HepG2 (cell line): ENCODE data around the gene NBEAL1. TPM values are rescaled to one million over a fixed set of nuclear protein-coding genes. Genes with fewer than 3 reads are reported as not detected.

Experiments used
- ATAC-seq: fragments of 200-7000 bp; cut with Tn5 transposase; 3 replicates; pipeline ENCODE4 v1.9.1; 2020; ENCODE audit warnings: mild to moderate bottlenecking, moderate library complexity
- BruUV-seq: library from RNA; stranded (reverse); fragments of 400-500 nt; replicated peaks from 2 replicates; lab custom pipeline; 2021; lab: Mats Ljungman, UMichigan
- CTCF ChIA-PET: fragments of 300-600 bp; formaldehyde crosslinking; extraction: SDS; loops from one replicate; lab custom pipeline; 2021; ENCODE audit warnings: low total read pairs, inconsistent platforms, low intra/inter-chr PET ratio; lab: Yijun Ruan, JAX
- POLR2A ChIA-PET: fragments of 350-600 bp; sonication (Branson Sonifier 250); formaldehyde crosslinking; loops from one replicate; lab custom pipeline; 2020; ENCODE audit warnings: antibody characterized with exemption, inconsistent platforms; lab: Yijun Ruan, JAX
- DNase-seq: peaks from one replicate; pipeline ENCODE4 v3.0.0-alpha.2; 2015; ENCODE audit warnings: low spot score
- FAIRE-seq: peaks from 3 replicates; lab custom pipeline; 2011; peaks lifted over from hg19 to GRCh38; lab: Jason Lieb, UNC
- H2AFZ ChIP-seq: one replicate; pipeline ENCODE4 v1.6.1; 2011; ENCODE audit warnings: low read length, inconsistent platforms
- H3K27ac ChIP-seq: fragments of 300-600 bp; 3 replicates; pipeline ENCODE4 v1.8.0; 2011; ENCODE audit warnings: mixed run types, mild to moderate bottlenecking, mixed read lengths, low read length, inconsistent platforms; ENCODE audit not compliant: insufficient read depth; ENCODE audit errors: extremely low read length
- H3K27me3 ChIP-seq, 2 experiments: fragments of 200-600 bp in 1 of 2; 2 replicates in 1 of 2; 3 replicates in 1 of 2; pipeline versions ENCODE4 v1.6.0 to v1.8.0; 2011; ENCODE audit warnings: low read length in 2 of 2, mild to moderate bottlenecking in 2 of 2, moderate library complexity in 2 of 2, inconsistent platforms in 1 of 2; ENCODE audit not compliant: insufficient read depth in 2 of 2, control insufficient read depth in 1 of 2
- H3K36me3 ChIP-seq, 2 experiments: fragments of 200-600 bp in 1 of 2; replicated peaks in 1 of 2; 2 replicates in 1 of 2; 3 replicates in 1 of 2; pipeline versions ENCODE4 v1.5.1 to v1.8.0; 2011; ENCODE audit warnings: low read length in 2 of 2, inconsistent platforms in 1 of 2; ENCODE audit not compliant: insufficient read depth in 2 of 2, control insufficient read depth in 1 of 2
- H3K4me1 ChIP-seq: 2 replicates; pipeline ENCODE4 v1.5.1; 2012; ENCODE audit warnings: low read length, inconsistent platforms; ENCODE audit not compliant: insufficient read depth
- H3K4me2 ChIP-seq: 2 replicates; pipeline ENCODE4 v1.6.0; 2011; ENCODE audit warnings: low read depth, low read length, inconsistent platforms
- H3K4me3 ChIP-seq, 3 experiments: fragments of 200-600 bp in 1 of 3; sonication (generic), shearing (Covaris generic) in 1 of 3; replicated peaks in 1 of 3; 2 replicates each; pipeline ENCODE4 v1.5.1; 2011 to 2016; ENCODE audit warnings: low read length in 3 of 3, inconsistent platforms in 2 of 3, low read depth in 2 of 3, mild to moderate bottlenecking in 2 of 3, control low read depth in 1 of 3, mixed read lengths in 1 of 3; ENCODE audit not compliant: insufficient read depth in 1 of 3
- H3K79me2 ChIP-seq: one replicate; pipeline ENCODE4 v1.6.1; 2011; ENCODE audit warnings: low read length, inconsistent platforms; ENCODE audit not compliant: insufficient read depth
- H3K9ac ChIP-seq: 2 replicates; pipeline ENCODE4 v1.6.0; 2011; ENCODE audit warnings: mild to moderate bottlenecking, low read depth, low read length, inconsistent platforms; ENCODE audit not compliant: insufficient read depth
- H3K9me3 ChIP-seq: 2 replicates; pipeline ENCODE4 v1.5.1; 2012; ENCODE audit warnings: mild to moderate bottlenecking, low read length
- H4K20me1 ChIP-seq: 2 replicates; pipeline ENCODE4 v1.6.0; 2011; ENCODE audit warnings: inconsistent platforms, mild to moderate bottlenecking, low read length, moderate library complexity; ENCODE audit not compliant: insufficient read depth
- FOXA3 ChIP-seq: IDR thresholded peaks from 2 replicates; pipeline ENCODE4 v1.6.1; 2016; ENCODE audit warnings: missing genetic modification reagents, missing compliant biosample characterization
- KDM1A ChIP-seq: IDR thresholded peaks from 2 replicates; pipeline ENCODE4 v1.6.1; 2016; ENCODE audit warnings: missing compliant biosample characterization
- MTF1 ChIP-seq: sonication (generic); formaldehyde crosslinking; IDR thresholded peaks from 2 replicates; pipeline ENCODE4 v1.5.0; 2020; ENCODE audit warnings: missing genetic modification reagents
- MXI1 ChIP-seq: IDR thresholded peaks from 3 replicates; pipeline ENCODE4 v1.6.1; 2012; ENCODE audit warnings: low read depth, low read length, inconsistent platforms, borderline replicate concordance
- NR2C2 ChIP-seq: sonication (generic); formaldehyde crosslinking; IDR thresholded peaks from 2 replicates; pipeline ENCODE4 v1.4.0; 2020; ENCODE audit warnings: missing genetic modification reagents, mild to moderate bottlenecking, moderate library complexity, borderline replicate concordance
- NR3C1 ChIP-seq: sonication (generic); formaldehyde crosslinking; IDR thresholded peaks from 2 replicates; pipeline ENCODE4 v1.4.0; 2020; ENCODE audit warnings: missing genetic modification reagents
- PCBP2 ChIP-seq: fragments of 200-400 bp; formaldehyde crosslinking; optimal IDR thresholded peaks from 2 replicates; pipeline ENCODE3; 2018; ENCODE audit warnings: low read length, low read depth; ENCODE audit not compliant: poor library complexity, severe bottlenecking
- PHB2 ChIP-seq: fragments of 450-650 bp; IDR thresholded peaks from 2 replicates; pipeline ENCODE4 v1.6.1; 2018; ENCODE audit not compliant: partially characterized antibody
- TAF1 ChIP-seq: sonication (generic); formaldehyde crosslinking; IDR thresholded peaks from 2 replicates; pipeline ENCODE4 v1.4.0; 2020; ENCODE audit warnings: missing genetic modification reagents
- TRIM24 ChIP-seq: sonication (generic); formaldehyde crosslinking; IDR thresholded peaks from 2 replicates; pipeline ENCODE4 v1.8.0; 2022; ENCODE audit warnings: mild to moderate bottlenecking, missing genetic modification reagents
- ZNF121 ChIP-seq: sonication (generic); formaldehyde crosslinking; IDR thresholded peaks from 2 replicates; pipeline ENCODE4 v1.5.0; 2020; ENCODE audit warnings: mild to moderate bottlenecking, missing genetic modification reagents
- ZNF180 ChIP-seq: sonication (generic); formaldehyde crosslinking; IDR thresholded peaks from 2 replicates; pipeline ENCODE4 v1.4.0; 2020; ENCODE audit warnings: low read depth, missing genetic modification reagents, borderline replicate concordance
- ZNF207 ChIP-seq: fragments of 450-650 bp; IDR thresholded peaks from 2 replicates; pipeline ENCODE4 v1.6.1; 2016; ENCODE audit warnings: antibody characterized with exemption, borderline replicate concordance
- ZNF251 ChIP-seq: sonication (generic); formaldehyde crosslinking; IDR thresholded peaks from 2 replicates; pipeline ENCODE4 v1.9.0; 2021; ENCODE audit warnings: mild to moderate bottlenecking, missing genetic modification reagents
- ZNF674 ChIP-seq: sonication (generic); formaldehyde crosslinking; IDR thresholded peaks from 2 replicates; pipeline ENCODE4 v1.5.0; 2020; ENCODE audit warnings: low read depth, mild to moderate bottlenecking, missing genetic modification reagents
- ZNF749 ChIP-seq: sonication (generic); formaldehyde crosslinking; IDR thresholded peaks from 2 replicates; pipeline ENCODE4 v1.8.0; 2022; ENCODE audit warnings: mild to moderate bottlenecking, missing genetic modification reagents, moderate library complexity, borderline replicate concordance
- WGBS: methylation state at CpG from one replicate; pipeline ENCODE4 v1.1.6; 2017; ENCODE audit warnings: low lambda C conversion rate; 5-methylcytosine and 5-hydroxymethylcytosine counted together
- in situ Hi-C: cut with HindIII; loops from 2 replicates; pipeline ENCODE4 v1.10.0; 2017; ENCODE audit warnings: low pct_unique_long_range_greater_than_20kb; ENCODE audit not compliant: extremely low pct_ligation_motif_present
- intact Hi-C: fragments of 100-400 bp; cut with micrococcal nuclease; formaldehyde crosslinking; loops from one replicate; pipeline ENCODE4 v1.10.0; 2022; ENCODE audit not compliant: unreplicated experiment
- polyA plus RNA-seq, 8 experiments: library from polyadenylated mRNA; depleted of rRNA in 3 of 8; stranded (reverse) in 7 of 8; unstranded in 1 of 8; fragments of >200 nt; fragmentation: Illumina TruSeq in 4 of 8; extraction: Trizol in 4 of 8; gene quantifications; 2 replicates each; pipeline versions ENCODE4 v1.2.1 to v1.2.3, GENCODE V29; 2011 to 2016; ENCODE audit warnings: low read depth in 4 of 8, missing spikeins in 1 of 8, mixed read lengths in 1 of 8; ENCODE audit not compliant: insufficient read depth in 1 of 8
- total RNA-seq, 5 experiments: library from RNA; depleted of rRNA; stranded (reverse); fragments of >200 nt; fragmentation: Illumina TruSeq; extraction: Trizol; gene quantifications; 2 replicates each; pipeline ENCODE4 v1.2.3, GENCODE V29; 2016; ENCODE audit warnings: low read depth in 1 of 5
- TF ChIP-seq, protein P1 (sequence below): sonication (generic); formaldehyde crosslinking; IDR thresholded peaks from 2 replicates; pipeline ENCODE4 v1.4.0; 2020; ENCODE audit warnings: missing genetic modification reagents

The NBEAL1 gene
- total and polyA plus RNA-seq, 2 of the 13 experiments (the other 11 are each of a cell fraction or from before 2014, with no cell fraction given), result 6.4 to 15.7 TPM

- Histone ChIP-seq H3K27ac (no peak overlapping the region), H3K27me3 (no peaks in the 10 kb centered on the region), H3K9me3 (no peaks in the 10 kb centered on the region), H4K20me1 (no peaks in the 10 kb centered on the region), H3K4me1 (peaks cover 20% of the 10 kb centered on the region), H3K4me2 (no peak overlapping the region), H2AFZ (no peak overlapping the region), H3K4me3 (no peak overlapping the region), H3K79me2 (no peaks in the 10 kb centered on the region), H3K36me3 (peaks cover 1 to 20% of the 10 kb centered on the region in 2 experiments; a peak in 4 of 5 replicates), H3K9ac (no peak overlapping the region)
- 97% methylated on average over 1 of the region's 1 CpG for WGBS
- TF ChIP-seq ZNF121 (0 out of 2 replicates have a peak, but pooled peaks have one; percentile 18), TRIM24 (CRISPR knock-in tag) (no peak)
- DNase-seq, result no peak
- POLR2A ChIA-PET, result no interaction called here
- no peak for ATAC-seq
- in situ Hi-C loops, result no loop called here
- CTCF ChIA-PET, result no interaction called here
- no TSS peak for BruUV-seq
- intact Hi-C loops, result no loop called here
- no peak for FAIRE-seq
Measured at GRCh38 chr2:203045867-203046266, 31.2 kb downstream of the NBEAL1 start.

GRCh38 chr2:203052539-203052938 lies 37.9 kb downstream of the NBEAL1 start:
- DNase-seq (no peak), FAIRE-seq (no peak), ATAC-seq (no peak)
- ChIA-PET POLR2A (no interaction called here), CTCF (no interaction called here)
- Histone ChIP-seq H3K9ac (no peak overlapping the region), H3K4me2 (no peak overlapping the region), H3K9me3 (no peaks in the 10 kb centered on the region), H3K79me2 (no peaks in the 10 kb centered on the region), H2AFZ (no peak overlapping the region), H3K27me3 (no peaks in the 10 kb centered on the region), H3K27ac (no peak overlapping the region), H3K4me1 (no peaks in the 10 kb centered on the region), H3K36me3 (peaks cover 3 to 17% of the 10 kb centered on the region in 2 experiments; a peak in 3 of 5 replicates), H3K4me3 (no peak overlapping the region), H4K20me1 (no peaks in the 10 kb centered on the region)
- WGBS, result 97% methylated on average over 3 of the region's 3 CpGs
- in situ Hi-C loops (no loop called here), intact Hi-C loops (no loop called here)
- BruUV-seq, result no TSS peak
- no peak for TF ChIP-seq FOXA3 (CRISPR knock-in tag)
- TF ChIP-seq ZNF749, result no peak
- no peak for TF ChIP-seq PCBP2
- TF ChIP-seq NR2C2 (CRISPR knock-in tag), result no peak
- no peak for TF ChIP-seq MXI1
- TF ChIP-seq TAF1, result no peak
- TF ChIP-seq PHB2, result no peak
- TF ChIP-seq MTF1, result no peak
- no peak for TF ChIP-seq NR3C1
- TF ChIP-seq ZNF207, result no peak
- TF ChIP-seq ZNF674 (CRISPR knock-in tag), result no peak
- TF ChIP-seq, protein P1, sequence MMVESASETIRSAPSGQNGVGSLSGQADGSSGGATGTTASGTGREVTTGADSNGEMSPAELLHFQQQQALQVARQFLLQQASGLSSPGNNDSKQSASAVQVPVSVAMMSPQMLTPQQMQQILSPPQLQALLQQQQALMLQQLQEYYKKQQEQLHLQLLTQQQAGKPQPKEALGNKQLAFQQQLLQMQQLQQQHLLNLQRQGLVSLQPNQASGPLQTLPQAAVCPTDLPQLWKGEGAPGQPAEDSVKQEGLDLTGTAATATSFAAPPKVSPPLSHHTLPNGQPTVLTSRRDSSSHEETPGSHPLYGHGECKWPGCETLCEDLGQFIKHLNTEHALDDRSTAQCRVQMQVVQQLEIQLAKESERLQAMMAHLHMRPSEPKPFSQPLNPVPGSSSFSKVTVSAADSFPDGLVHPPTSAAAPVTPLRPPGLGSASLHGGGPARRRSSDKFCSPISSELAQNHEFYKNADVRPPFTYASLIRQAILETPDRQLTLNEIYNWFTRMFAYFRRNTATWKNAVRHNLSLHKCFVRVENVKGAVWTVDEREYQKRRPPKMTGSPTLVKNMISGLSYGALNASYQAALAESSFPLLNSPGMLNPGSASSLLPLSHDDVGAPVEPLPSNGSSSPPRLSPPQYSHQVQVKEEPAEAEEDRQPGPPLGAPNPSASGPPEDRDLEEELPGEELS, result no peak
- no peak for TF ChIP-seq ZNF180 (CRISPR knock-in tag)
- no peak for TF ChIP-seq ZNF251 (CRISPR knock-in tag)
- TF ChIP-seq KDM1A (CRISPR knock-in tag), result no peak
